TTC549 (cell line): ENCODE measurements around the gene ASPSCR1.

Experiments used
- FAIRE-seq: peaks from 2 replicates; lab custom pipeline; 2012; peaks lifted over from hg19 to GRCh38; lab: Jason Lieb, UNC

Gene ASPSCR1

GRCh38 chr17:82055965-82056728, 78.7 kb downstream of the ASPSCR1 start:
- FAIRE-seq = no peak

GRCh38 chr17:82056729-82057621, 79.5 kb downstream of the ASPSCR1 start:
- no peak for FAIRE-seq

- no peak for FAIRE-seq
These were observed 80.9 kb downstream of the ASPSCR1 start for GRCh38 chr17:82058230-82058854.

- no peak for FAIRE-seq
These were observed 81.4 kb downstream of the ASPSCR1 start for GRCh38 chr17:82058855-82059249.

- FAIRE-seq = no peak
These were observed 82.0 kb downstream of the ASPSCR1 start for GRCh38 chr17:82059272-82060000.

- no peak for FAIRE-seq
These were observed 82.6 kb downstream of the ASPSCR1 start for GRCh38 chr17:82060001-82060380.

GRCh38 chr17:82060614-82061013, 83.2 kb downstream of the ASPSCR1 start:
- FAIRE-seq = no peak

GRCh38 chr17:82061047-82061925, 83.9 kb downstream of the ASPSCR1 start:
- FAIRE-seq = no peak

GRCh38 chr17:82062076-82062983, 84.9 kb downstream of the ASPSCR1 start:
- FAIRE-seq = no peak

GRCh38 chr17:82062984-82063368, 85.5 kb downstream of the ASPSCR1 start:
- FAIRE-seq = no peak

GRCh38 chr17:82063424-82064415, 86.3 kb downstream of the ASPSCR1 start:
- FAIRE-seq = no peak

GRCh38 chr17:82064433-82065192, 87.2 kb downstream of the ASPSCR1 start:
- no peak for FAIRE-seq

GRCh38 chr17:82065193-82065637, 87.8 kb downstream of the ASPSCR1 start:
- FAIRE-seq = no peak

GRCh38 chr17:82065638-82066303, 88.3 kb downstream of the ASPSCR1 start, which contains the start of gene DUS1L:
TSS of gene DUS1L (minus strand) at chr17:82065804. CDS start at chr17:82065059, 745 bp downstream.
- FAIRE-seq = no peak
